ENCODE results near the gene ZNF280D.
"Not testable (repeated sequence)": the region's sequence is repeated elsewhere in the genome, so short reads cannot be mapped to it uniquely, and the experiment has no call there.

The ZNF280D gene, protein sequence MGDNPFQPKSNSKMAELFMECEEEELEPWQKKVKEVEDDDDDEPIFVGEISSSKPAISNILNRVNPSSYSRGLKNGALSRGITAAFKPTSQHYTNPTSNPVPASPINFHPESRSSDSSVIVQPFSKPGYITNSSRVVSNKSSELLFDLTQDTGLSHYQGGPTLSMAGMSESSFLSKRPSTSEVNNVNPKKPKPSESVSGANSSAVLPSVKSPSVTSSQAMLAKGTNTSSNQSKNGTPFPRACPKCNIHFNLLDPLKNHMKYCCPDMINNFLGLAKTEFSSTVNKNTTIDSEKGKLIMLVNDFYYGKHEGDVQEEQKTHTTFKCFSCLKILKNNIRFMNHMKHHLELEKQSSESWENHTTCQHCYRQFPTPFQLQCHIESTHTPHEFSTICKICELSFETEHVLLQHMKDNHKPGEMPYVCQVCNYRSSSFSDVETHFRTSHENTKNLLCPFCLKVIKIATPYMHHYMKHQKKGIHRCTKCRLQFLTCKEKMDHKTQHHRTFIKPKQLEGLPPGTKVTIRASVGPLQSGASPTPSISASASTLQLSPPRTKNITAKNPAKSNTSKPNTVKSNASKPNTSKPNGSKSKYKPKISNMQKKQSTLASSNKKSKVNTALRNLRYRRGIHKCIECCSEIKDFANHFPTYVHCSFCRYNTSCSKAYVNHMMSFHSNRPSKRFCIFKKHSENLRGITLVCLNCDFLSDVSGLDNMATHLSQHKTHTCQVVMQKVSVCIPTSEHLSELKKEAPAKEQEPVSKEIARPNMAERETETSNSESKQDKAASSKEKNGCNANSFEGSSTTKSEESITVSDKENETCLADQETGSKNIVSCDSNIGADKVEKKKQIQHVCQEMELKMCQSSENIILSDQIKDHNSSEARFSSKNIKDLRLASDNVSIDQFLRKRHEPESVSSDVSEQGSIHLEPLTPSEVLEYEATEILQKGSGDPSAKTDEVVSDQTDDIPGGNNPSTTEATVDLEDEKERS

GRCh38 chr15:56733136-56734012 is at the start of gene ZNF280D:
Gene ZNF280D, minus strand, starts transcription at chr15:56733509. Its CDS starts 26,400 bp downstream, at chr15:56707109.
- in situ Hi-C loops (cut with HindIII; ENCODE audit: low pct_unique_long_range_greater_than_20kb, low sequenced_read_pairs): no loop called here
- DNase-seq (ENCODE audit: low read depth in 1 of 2, low spot score in 1 of 2): peak; percentile 68 to 94
- TF ChIP-seq JUND (IDR thresholded peaks at IDR 0.05; ENCODE audit: low read depth): no peak

- DNase-seq (ENCODE audit: low read depth in 1 of 2, low spot score in 1 of 2): no peak
- in situ Hi-C loops (cut with HindIII; ENCODE audit: low pct_unique_long_range_greater_than_20kb, low sequenced_read_pairs): no loop called here
- TF ChIP-seq JUND (IDR thresholded peaks at IDR 0.05; ENCODE audit: low read depth): no peak
Measured at GRCh38 chr15:56782306-56782705, 49.0 kb upstream of the ZNF280D start.

- in situ Hi-C loops (cut with HindIII; ENCODE audit: low pct_unique_long_range_greater_than_20kb, low sequenced_read_pairs): no loop called here
- no peak for DNase-seq (ENCODE audit: low read depth in 1 of 2, low spot score in 1 of 2)
- TF ChIP-seq JUND (IDR thresholded peaks at IDR 0.05; ENCODE audit: low read depth): no peak
Measured at GRCh38 chr15:56781666-56782065, 48.4 kb upstream of the ZNF280D start.

- in situ Hi-C loops (cut with HindIII; ENCODE audit: low pct_unique_long_range_greater_than_20kb, low sequenced_read_pairs); DNase-seq (ENCODE audit: low read depth in 1 of 2, low spot score in 1 of 2): not testable (repeated sequence)
Measured at GRCh38 chr15:56780102-56780725, 46.9 kb upstream of the ZNF280D start.

GRCh38 chr15:56779449-56779848 is 46.1 kb upstream of the ZNF280D start:
- in situ Hi-C loops (cut with HindIII; ENCODE audit: low pct_unique_long_range_greater_than_20kb, low sequenced_read_pairs): not testable (repeated sequence)

DNA sequence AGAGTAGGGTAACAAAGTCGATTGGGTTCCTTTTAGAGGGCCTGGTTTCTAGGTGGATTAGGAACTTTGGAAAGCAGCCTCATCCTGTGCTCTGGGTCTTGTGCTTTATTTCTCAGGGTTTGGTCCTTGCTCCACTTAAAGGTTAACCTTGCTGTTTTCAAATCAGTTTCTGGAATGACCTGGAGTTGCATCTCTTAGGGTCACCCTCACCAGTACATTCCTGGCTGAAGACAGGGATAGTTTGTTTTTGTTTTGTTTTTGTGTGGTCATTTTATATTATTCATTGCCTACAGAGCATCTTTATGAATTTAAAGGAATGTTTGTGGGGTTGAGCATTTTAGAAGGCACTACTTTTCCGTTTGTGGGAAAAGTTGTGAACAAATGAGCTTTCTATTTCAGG is 45.5 kb upstream of the ZNF280D start:
- no peak for TF ChIP-seq JUND (IDR thresholded peaks at IDR 0.05; ENCODE audit: low read depth)
- in situ Hi-C loops (cut with HindIII; ENCODE audit: low pct_unique_long_range_greater_than_20kb, low sequenced_read_pairs): no loop called here
- no peak for DNase-seq (ENCODE audit: low read depth in 1 of 2, low spot score in 1 of 2)

More at GRCh38 chr15:56779449-56779848, 46.1 kb upstream of the ZNF280D start:
- DNase-seq (ENCODE audit: low read depth in 1 of 2, low spot score in 1 of 2): not testable (repeated sequence)

- no peak for TF ChIP-seq JUND (IDR thresholded peaks at IDR 0.05; ENCODE audit: low read depth)
- DNase-seq (ENCODE audit: low read depth in 1 of 2, low spot score in 1 of 2): no peak
- in situ Hi-C loops (cut with HindIII; ENCODE audit: low pct_unique_long_range_greater_than_20kb, low sequenced_read_pairs): no loop called here
Measured at GRCh38 chr15:56776839-56777238, 43.5 kb upstream of the ZNF280D start.

DNA sequence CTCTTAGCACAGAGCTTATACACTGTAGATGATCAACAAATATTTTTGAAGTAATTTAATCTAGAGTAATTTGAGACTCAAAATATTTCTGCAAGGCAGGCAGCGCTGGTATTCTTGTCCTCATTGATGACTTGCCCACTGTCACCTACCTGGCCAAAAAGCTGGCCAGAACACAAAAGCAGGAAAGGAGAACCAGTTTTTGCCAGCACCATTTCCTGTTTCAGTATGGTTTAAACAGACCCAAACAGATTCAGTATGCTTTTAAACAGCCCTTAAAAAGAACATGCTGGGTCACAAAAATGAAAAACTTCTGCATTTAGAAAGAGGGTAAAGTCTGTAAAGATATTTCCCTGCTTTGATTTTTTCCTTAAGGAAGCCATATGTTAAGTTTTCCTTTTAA is 42.3 kb upstream of the ZNF280D start:
- no peak for TF ChIP-seq JUND (IDR thresholded peaks at IDR 0.05; ENCODE audit: low read depth)
- in situ Hi-C loops (cut with HindIII; ENCODE audit: low pct_unique_long_range_greater_than_20kb, low sequenced_read_pairs): no loop called here
- DNase-seq (ENCODE audit: low read depth in 1 of 2, low spot score in 1 of 2): no peak

- in situ Hi-C loops (cut with HindIII; ENCODE audit: low pct_unique_long_range_greater_than_20kb, low sequenced_read_pairs): no loop called here
- no peak for TF ChIP-seq JUND (IDR thresholded peaks at IDR 0.05; ENCODE audit: low read depth)
- DNase-seq (ENCODE audit: low read depth in 1 of 2, low spot score in 1 of 2): no peak
Measured at GRCh38 chr15:56774356-56774755, 41.0 kb upstream of the ZNF280D start.

DNA sequence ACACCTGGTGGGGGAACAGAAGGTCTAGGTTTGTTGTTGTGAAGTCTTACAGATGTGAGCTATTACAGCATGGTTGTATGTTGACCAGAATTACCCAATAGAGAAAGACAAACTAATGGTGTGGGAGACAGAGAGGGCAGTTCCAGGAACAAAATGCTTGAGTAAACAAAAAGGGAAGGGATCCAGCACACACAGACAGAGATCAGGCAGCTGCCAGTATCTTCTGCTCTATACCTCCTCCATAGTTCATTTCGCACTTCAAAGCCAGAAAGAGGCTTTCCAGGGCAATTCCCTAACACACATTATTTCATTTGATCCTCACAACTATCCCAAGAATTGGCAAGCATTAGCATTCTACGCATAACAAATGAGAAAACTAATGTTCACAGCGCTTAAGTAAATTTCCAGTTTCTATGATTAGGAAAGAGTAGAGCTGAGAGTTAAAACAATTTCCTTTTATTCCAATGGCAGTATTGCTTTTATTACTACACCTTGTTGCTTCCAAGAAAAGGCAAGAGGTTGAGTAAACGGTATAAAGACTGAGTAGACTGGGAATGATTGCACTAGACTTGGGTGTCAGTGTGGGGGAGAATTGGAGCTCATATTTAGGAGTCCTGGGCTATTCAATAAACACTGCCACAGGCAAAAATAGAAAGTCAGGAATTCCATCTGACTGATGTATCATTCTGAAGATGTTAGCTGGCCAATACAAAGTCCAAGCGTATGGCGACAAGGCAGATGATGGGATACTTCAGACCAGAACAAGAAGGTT is 39.7 kb upstream of the ZNF280D start:
- TF ChIP-seq JUND (IDR thresholded peaks at IDR 0.05; ENCODE audit: low read depth): no peak
- in situ Hi-C loops (cut with HindIII; ENCODE audit: low pct_unique_long_range_greater_than_20kb, low sequenced_read_pairs): no loop called here

DNA sequence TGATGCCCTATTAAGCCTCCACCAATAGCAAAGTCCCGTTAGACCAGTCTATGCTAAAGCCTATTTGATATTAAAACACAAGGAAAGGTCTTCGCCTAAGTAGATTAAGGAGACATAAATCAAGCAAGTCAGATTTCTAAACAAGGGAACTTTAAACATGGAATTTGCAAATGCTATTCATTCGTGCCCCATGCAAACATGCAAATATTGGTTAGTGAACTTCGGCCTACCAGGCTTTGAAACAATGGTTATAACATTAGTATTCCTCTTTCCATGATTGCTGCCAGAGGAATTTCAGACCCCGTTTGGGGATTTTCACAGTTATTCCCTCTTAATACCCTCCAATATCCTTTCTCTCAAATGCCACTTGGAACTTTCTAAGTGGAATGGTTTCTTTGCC is 36.9 kb upstream of the ZNF280D start:
- DNase-seq (ENCODE audit: low read depth in 1 of 2, low spot score in 1 of 2): no peak
- no peak for TF ChIP-seq JUND (IDR thresholded peaks at IDR 0.05; ENCODE audit: low read depth)
- in situ Hi-C loops (cut with HindIII; ENCODE audit: low pct_unique_long_range_greater_than_20kb, low sequenced_read_pairs): no loop called here

More for the DNA sequence above, 39.7 kb upstream of the ZNF280D start:
- DNase-seq (ENCODE audit: low read depth in 1 of 2, low spot score in 1 of 2): peak in 1 of 2 experiments; percentile 45
